ENCODE data around the gene SORCS2. TPM values are rescaled to one million over a fixed set of nuclear protein-coding genes. Genes with fewer than 3 reads are reported as not detected.

SORCS2 gene
- total RNA-seq, 4 donors from 2014 or later, result 0.48 to 1.8 (median 0.68) TPM; not detected in 1

DNA sequence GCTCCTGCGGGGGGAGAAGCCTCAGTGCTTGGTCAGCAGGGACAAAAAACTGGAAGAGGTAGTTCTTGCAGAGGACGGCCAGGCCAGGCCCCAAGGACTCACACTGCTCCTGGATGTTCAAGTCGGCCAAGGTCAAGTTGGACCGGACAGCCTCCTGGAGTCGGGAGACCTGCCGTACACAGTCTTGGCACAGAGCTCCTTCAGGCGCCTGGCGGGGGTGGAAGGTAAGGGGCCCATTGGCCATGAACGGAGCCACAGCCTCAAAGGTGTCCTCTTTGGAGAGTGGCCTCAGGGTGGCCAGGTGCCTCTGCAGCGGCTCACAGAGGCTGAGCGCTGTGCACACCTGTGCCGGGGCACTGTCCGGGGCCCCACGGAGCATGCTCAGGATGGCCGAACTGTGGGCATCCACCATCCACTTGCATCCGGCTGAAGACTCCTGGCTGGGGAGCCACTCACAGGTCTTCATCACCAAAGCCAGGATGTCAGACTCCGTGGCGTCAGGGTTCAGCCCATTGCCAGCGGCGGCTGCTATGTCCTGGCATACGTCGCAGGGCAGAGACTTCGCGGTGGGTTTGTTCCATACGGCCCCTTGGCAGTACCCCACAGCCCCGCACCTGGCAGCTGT lies 241.9 kb downstream of the SORCS2 start:
- Histone ChIP-seq H3K27ac (no peak overlapping the region), H3K27me3 (no peaks in the 10 kb centered on the region), H3K9me3 (no peaks in the 10 kb centered on the region), H3K36me3 (no peaks in the 10 kb centered on the region), H3K4me1 (peaks cover 0 to 3% (median 0%) of the 10 kb centered on the region in 4 donors), H3K4me3 (no peak overlapping the region)
- in situ Hi-C loops (cut with MboI; ENCODE audit: low pct_ligation_motif_present in 1 of 4, low pct_unique_long_range_greater_than_20kb in 1 of 4, low sequenced_read_pairs in 3 of 4) (no loop called here), intact Hi-C loops (cut with DNase I; ENCODE audit: low total_unique reads) (no loop called here)
- no peak for DNase-seq
- no peak for TF ChIP-seq POLR2A (IDR thresholded peaks at IDR 0.05)
- TF ChIP-seq CTCF (IDR thresholded peaks at IDR 0.05), result no peak
- no peak for TF ChIP-seq EP300 (IDR thresholded peaks at IDR 0.05; ENCODE audit: low read depth)
- no peak for TF ChIP-seq POLR2AphosphoS5 (IDR thresholded peaks at IDR 0.05)
- WGBS, 2 donors (ENCODE audit: low coverage in 1 of 2), result 89 to 100% methylated on average over 4 to 13 of the region's 26 CpGs

DNA sequence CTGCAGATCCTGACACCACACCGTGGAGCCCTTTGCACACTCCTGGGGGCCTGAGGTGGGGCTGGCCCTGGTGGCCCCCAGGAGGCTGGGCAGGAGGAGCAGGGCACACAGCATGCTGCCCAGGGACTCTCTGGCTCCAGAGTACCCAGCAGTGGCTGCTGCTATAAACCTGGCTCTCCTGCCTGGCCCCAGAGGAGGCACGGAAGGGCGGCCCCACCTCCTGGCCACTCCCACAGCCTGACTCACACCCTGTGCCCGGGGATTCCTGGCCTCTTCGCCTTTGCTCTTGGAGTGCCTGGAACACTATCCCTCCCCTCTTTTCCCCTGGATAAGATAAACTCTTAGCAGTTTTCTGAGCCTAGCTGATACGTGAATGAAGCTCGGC lies 242.4 kb downstream of the SORCS2 start, which contains the start of gene PSAPL1:
PSAPL1 (minus strand) TSS at position 165 of the 385 bp plus-strand sequence; CDS start at position 114, 51 bp downstream.
- DNase-seq, result peak; percentile 33
- 21% methylated on average over 7 of the region's 7 CpGs; no CpG with 5 or more reads in 1 of the 2 donors for WGBS, 2 donors (ENCODE audit: low coverage in 1 of 2)

DNA sequence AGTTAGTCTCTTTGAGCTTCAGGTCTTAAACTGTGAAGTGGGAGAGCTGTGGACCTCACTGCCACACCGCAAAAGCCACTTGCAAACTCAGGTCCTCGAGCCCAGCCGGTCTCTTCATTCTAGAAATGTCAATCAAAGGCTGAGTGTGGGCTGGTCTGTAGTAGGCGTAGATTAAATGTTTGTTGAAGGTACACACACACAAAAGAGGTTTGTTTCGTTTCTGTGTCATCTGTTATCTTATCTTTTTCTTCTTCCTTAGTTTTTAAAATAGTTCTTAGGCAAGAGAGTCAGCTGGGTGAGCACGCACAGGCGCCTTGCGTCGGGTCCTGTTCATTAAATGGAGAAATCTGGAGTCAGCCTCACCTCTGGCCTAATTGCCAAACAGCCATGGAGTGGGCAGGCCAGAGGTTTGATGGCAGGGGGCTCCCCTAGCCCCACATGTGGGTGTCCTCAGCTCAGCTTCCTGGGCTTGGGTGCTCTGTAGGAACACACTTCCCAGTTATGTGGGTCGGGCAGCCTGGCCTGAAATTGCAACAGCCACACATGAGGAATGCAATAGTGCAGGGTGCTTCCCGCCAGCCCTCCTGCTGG lies 243.2 kb downstream of the SORCS2 start:
- no peaks in the 10 kb centered on the region for H3K9me3 ChIP-seq
- no peaks in the 10 kb centered on the region for H3K36me3 ChIP-seq
- no peak overlapping the region for H3K4me3 ChIP-seq
- H3K4me1 ChIP-seq, result peaks cover 0 to 3% (median 0%) of the 10 kb centered on the region in 4 donors
- DNase-seq, result no peak
- in situ Hi-C loops (cut with MboI; ENCODE audit: low pct_ligation_motif_present in 1 of 4, low pct_unique_long_range_greater_than_20kb in 1 of 4, low sequenced_read_pairs in 3 of 4) (no loop called here), intact Hi-C loops (cut with DNase I; ENCODE audit: low total_unique reads) (no loop called here)
- H3K27me3 ChIP-seq, result no peaks in the 10 kb centered on the region
- TF ChIP-seq EP300 (IDR thresholded peaks at IDR 0.05; ENCODE audit: low read depth) (no peak), CTCF (IDR thresholded peaks at IDR 0.05) (no peak), POLR2AphosphoS5 (IDR thresholded peaks at IDR 0.05) (no peak), POLR2A (IDR thresholded peaks at IDR 0.05) (no peak)
- no peak overlapping the region for H3K27ac ChIP-seq
- 74% methylated on average over 11 of the region's 11 CpGs; no CpG with 5 or more reads in 1 of the 2 donors for WGBS, 2 donors (ENCODE audit: low coverage in 1 of 2)

More for the DNA sequence above, 242.4 kb downstream of the SORCS2 start, which contains the start of gene PSAPL1:
- Histone ChIP-seq H3K4me1 (peaks cover 0 to 3% (median 0%) of the 10 kb centered on the region in 4 donors), H3K27me3 (no peaks in the 10 kb centered on the region), H3K36me3 (no peaks in the 10 kb centered on the region), H3K27ac (no peak within 1 kb of the TSS), H3K4me3 (no peak within 1 kb of the TSS), H3K9me3 (no peaks in the 10 kb centered on the region)
- in situ Hi-C loops (cut with MboI; ENCODE audit: low pct_ligation_motif_present in 1 of 4, low pct_unique_long_range_greater_than_20kb in 1 of 4, low sequenced_read_pairs in 3 of 4), result no loop called here
- TF ChIP-seq CTCF (IDR thresholded peaks at IDR 0.05), result no peak
- intact Hi-C loops (cut with DNase I; ENCODE audit: low total_unique reads), result no loop called here

- H3K27me3 ChIP-seq, result no peaks in the 10 kb centered on the region
- TF ChIP-seq POLR2A (IDR thresholded peaks at IDR 0.05), result no peak
- TF ChIP-seq POLR2AphosphoS5 (IDR thresholded peaks at IDR 0.05), result no peak
- no peak for TF ChIP-seq EP300 (IDR thresholded peaks at IDR 0.05; ENCODE audit: low read depth)
- TF ChIP-seq CTCF (IDR thresholded peaks at IDR 0.05), result no peak
- no peak overlapping the region for H3K27ac ChIP-seq
- WGBS, 2 donors (ENCODE audit: low coverage in 1 of 2), result 82% methylated on average over 11 of the region's 13 CpGs; no CpG with 5 or more reads in 1 of the 2 donors
- no peak overlapping the region for H3K4me3 ChIP-seq
- no peaks in the 10 kb centered on the region for H3K9me3 ChIP-seq
- H3K4me1 ChIP-seq, result peaks cover 0 to 3% (median 0%) of the 10 kb centered on the region in 4 donors
- intact Hi-C loops (cut with DNase I; ENCODE audit: low total_unique reads) (no loop called here), in situ Hi-C loops (cut with MboI; ENCODE audit: low pct_ligation_motif_present in 1 of 4, low pct_unique_long_range_greater_than_20kb in 1 of 4, low sequenced_read_pairs in 3 of 4) (no loop called here)
- no peak for DNase-seq
- H3K36me3 ChIP-seq, result no peaks in the 10 kb centered on the region
These were observed 243.9 kb downstream of the SORCS2 start for GRCh38 chr4:7436256-7436655.
